DND-41 (cell line): ENCODE results near the gene SPSB3.

Experiments used
- ATAC-seq: fragments of 200-7000 bp; cut with Tn5 transposase; 3 replicates; pipeline ENCODE4 v1.9.1; 2021; ENCODE audit warnings: low read depth; ENCODE audit not compliant: insufficient read depth
- DNase-seq: peaks from one replicate; pipeline ENCODE4 v3.0.0-alpha.2; 2020
- H2AFZ ChIP-seq: 2 replicates; pipeline ENCODE4 v1.6.0; 2012; ENCODE audit warnings: low read depth, low read length
- H3K27ac ChIP-seq: 2 replicates; pipeline ENCODE4 v1.5.1; 2012; ENCODE audit warnings: low read length, inconsistent platforms
- H3K27me3 ChIP-seq: fragments of 200-600 bp; sonication (generic); 2 replicates; pipeline ENCODE4 v1.6.0; 2012; ENCODE audit warnings: low read length, mild to moderate bottlenecking, inconsistent platforms; ENCODE audit not compliant: insufficient read depth, poor library complexity
- H3K36me3 ChIP-seq: 2 replicates; pipeline ENCODE4 v1.5.1; 2012; ENCODE audit warnings: low read length, inconsistent platforms; ENCODE audit not compliant: insufficient read depth
- H3K4me1 ChIP-seq: 2 replicates; pipeline ENCODE4 v1.5.1; 2012; ENCODE audit warnings: mild to moderate bottlenecking, low read length; ENCODE audit not compliant: insufficient read depth
- H3K4me2 ChIP-seq: 2 replicates; pipeline ENCODE4 v1.6.0; 2012; ENCODE audit warnings: mild to moderate bottlenecking, moderate library complexity, low read length, inconsistent platforms; ENCODE audit not compliant: insufficient read depth
- H3K4me3 ChIP-seq, 2 experiments: fragments of 200-600 bp in 1 of 2; shearing (Covaris generic) in 1 of 2; 2 replicates each; pipeline ENCODE4 v1.5.1; 2012 to 2016; ENCODE audit warnings: inconsistent platforms in 2 of 2, low read length in 2 of 2, mild to moderate bottlenecking in 2 of 2, low read depth in 1 of 2, moderate library complexity in 1 of 2
- H3K79me2 ChIP-seq: 2 replicates; pipeline ENCODE4 v1.6.0; 2012; ENCODE audit warnings: low read length, inconsistent platforms; ENCODE audit not compliant: insufficient read depth
- H3K9ac ChIP-seq: 2 replicates; pipeline ENCODE4 v1.6.0; 2012; ENCODE audit warnings: low read depth, mild to moderate bottlenecking, inconsistent platforms, low read length, moderate library complexity
- H3K9me3 ChIP-seq: 2 replicates; pipeline ENCODE4 v1.5.1; 2012; ENCODE audit warnings: low read length, moderate library complexity, mild to moderate bottlenecking, inconsistent platforms; ENCODE audit not compliant: insufficient read depth, severe bottlenecking
- H4K20me1 ChIP-seq: 2 replicates; pipeline ENCODE4 v1.6.0; 2012; ENCODE audit warnings: low read length; ENCODE audit not compliant: insufficient read depth
- CTCF ChIP-seq: IDR thresholded peaks from 2 replicates; pipeline ENCODE4 v1.5.1; 2012; ENCODE audit warnings: borderline replicate concordance, low read length, moderate library complexity, mild to moderate bottlenecking; ENCODE audit not compliant: poor library complexity, severe bottlenecking; ENCODE audit errors: extremely low read depth
- EZH2 ChIP-seq: IDR thresholded peaks from 3 replicates; pipeline ENCODE4 v1.6.1; 2012; ENCODE audit warnings: borderline replicate concordance, low read depth, mild to moderate bottlenecking, moderate library complexity, low read length, inconsistent platforms; ENCODE audit not compliant: severe bottlenecking

Gene SPSB3

DNA sequence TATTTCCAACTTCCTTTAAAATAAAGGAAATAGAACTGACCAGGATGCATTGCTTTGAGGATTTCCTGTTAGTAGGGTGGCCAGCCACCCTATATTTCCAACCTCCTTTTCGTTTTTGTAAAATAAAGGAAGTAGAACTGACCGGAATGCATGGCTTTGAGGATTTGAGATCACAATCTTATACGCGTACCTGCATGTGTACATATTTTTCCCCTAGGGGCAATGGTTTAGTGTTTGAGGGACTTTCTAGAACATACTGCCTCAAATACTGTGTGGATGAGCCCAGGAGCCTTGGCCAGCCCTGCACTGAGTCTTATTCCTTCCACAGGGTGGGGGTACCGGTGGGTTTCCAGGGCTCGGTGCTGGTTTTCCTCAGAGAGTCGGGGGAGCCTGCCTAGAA lies 50.8 kb downstream of the SPSB3 start:
- DNase-seq (no peak), ATAC-seq (no peak)
- H4K20me1 ChIP-seq: peaks cover 20% of the 10 kb centered on the region
- no peak overlapping the region for H3K27ac ChIP-seq
- H3K79me2 ChIP-seq: peaks cover 6% of the 10 kb centered on the region
- H3K9me3 ChIP-seq: peaks cover 16% of the 10 kb centered on the region
- no peaks in the 10 kb centered on the region for H3K27me3 ChIP-seq
- no peak overlapping the region for H2AFZ ChIP-seq
- H3K4me2 ChIP-seq: no peak overlapping the region
- TF ChIP-seq EZH2: no peak
- no peak for TF ChIP-seq CTCF
- H3K4me1 ChIP-seq: no peaks in the 10 kb centered on the region
- H3K4me3 ChIP-seq: no peak overlapping the region
- H3K9ac ChIP-seq: no peak overlapping the region
- H3K36me3 ChIP-seq: peaks cover 74% of the 10 kb centered on the region

DNA sequence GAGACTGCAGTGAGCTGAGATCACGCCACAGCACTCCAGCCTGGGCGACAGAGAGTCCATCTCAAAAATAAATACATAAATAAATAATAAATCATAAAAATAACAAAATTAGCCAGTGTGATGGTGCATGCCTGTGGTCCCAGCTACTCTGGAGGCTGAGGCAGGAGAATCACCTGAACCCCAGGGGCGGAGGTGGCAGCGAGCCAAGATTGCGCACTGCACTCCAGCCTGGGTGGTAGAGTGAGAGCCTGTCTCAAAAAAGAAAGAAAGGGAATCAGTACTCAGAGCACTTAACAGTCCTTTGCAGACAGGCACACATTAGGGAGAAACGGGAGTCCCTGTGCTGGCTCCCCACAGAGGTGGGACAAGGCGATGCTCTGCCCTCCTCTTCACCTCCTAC lies 51.3 kb downstream of the SPSB3 start:
- Histone ChIP-seq H4K20me1 (peaks cover 20% of the 10 kb centered on the region), H3K9ac (no peak overlapping the region), H3K9me3 (peaks cover 11% of the 10 kb centered on the region), H2AFZ (no peak overlapping the region), H3K4me1 (no peaks in the 10 kb centered on the region), H3K27ac (no peak overlapping the region), H3K27me3 (no peaks in the 10 kb centered on the region), H3K4me2 (no peak overlapping the region), H3K79me2 (peaks cover 6% of the 10 kb centered on the region), H3K36me3 (peaks cover 79% of the 10 kb centered on the region), H3K4me3 (no peak overlapping the region)
- TF ChIP-seq CTCF (no peak), EZH2 (no peak)
- DNase-seq (no peak), ATAC-seq (no peak)

DNA sequence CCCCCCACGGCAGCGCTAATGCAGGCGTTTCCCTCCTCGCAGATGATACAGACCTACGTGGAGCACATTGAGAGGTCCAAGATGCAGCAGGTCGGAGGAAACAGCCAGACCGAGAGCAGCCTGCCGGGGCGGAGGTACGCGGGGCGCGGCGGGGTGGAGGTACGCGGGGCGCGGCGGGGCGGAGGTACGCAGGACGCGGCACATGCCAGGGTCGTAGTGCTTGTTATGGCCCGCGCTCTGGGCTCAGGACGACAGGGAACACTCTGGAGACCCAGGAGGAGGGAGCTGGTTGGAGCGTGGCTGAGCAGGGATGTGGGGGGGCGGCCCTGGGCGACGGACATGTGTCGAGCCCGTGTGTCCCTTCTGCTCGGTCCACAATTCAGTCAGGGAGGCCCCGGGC lies 52.9 kb downstream of the SPSB3 start:
- Histone ChIP-seq H3K4me2 (no peak overlapping the region), H3K27me3 (no peaks in the 10 kb centered on the region), H3K27ac (no peak overlapping the region), H4K20me1 (peaks cover 22% of the 10 kb centered on the region), H3K9me3 (no peaks in the 10 kb centered on the region), H2AFZ (no peak overlapping the region), H3K79me2 (peaks cover 9% of the 10 kb centered on the region), H3K4me3 (no peak overlapping the region), H3K36me3 (peaks cover 72% of the 10 kb centered on the region), H3K4me1 (no peaks in the 10 kb centered on the region), H3K9ac (no peak overlapping the region)
- TF ChIP-seq CTCF (no peak), EZH2 (no peak)
- no peak for ATAC-seq
- DNase-seq: no peak

GRCh38 chr16:1729026-1729425 lies 53.3 kb downstream of the SPSB3 start:
- Histone ChIP-seq H3K27me3 (no peaks in the 10 kb centered on the region), H3K36me3 (peaks cover 72% of the 10 kb centered on the region), H4K20me1 (peaks cover 26% of the 10 kb centered on the region), H3K27ac (no peak overlapping the region), H2AFZ (no peak overlapping the region), H3K4me1 (no peaks in the 10 kb centered on the region), H3K79me2 (peaks cover 13% of the 10 kb centered on the region), H3K4me3 (no peak overlapping the region), H3K4me2 (no peak overlapping the region), H3K9me3 (no peaks in the 10 kb centered on the region), H3K9ac (no peak overlapping the region)
- DNase-seq (no peak), ATAC-seq (no peak)
- TF ChIP-seq CTCF (no peak), EZH2 (no peak)
